ENCODE measurements around the gene CHEK1.

CHEK1 gene

GRCh38 chr11:125675196-125675595 is 50.2 kb downstream of the CHEK1 start:
- DNase-seq (ENCODE audit: low read depth) = no peak
- TF ChIP-seq CTCF (conservative IDR thresholded peaks at IDR 0.05; ENCODE audit: low read length) = no peak
- no peak overlapping the region for H3K4me3 ChIP-seq (ENCODE audit: low read length)

- peak; percentile 1 for DNase-seq (ENCODE audit: low read depth)
- TF ChIP-seq CTCF (conservative IDR thresholded peaks at IDR 0.05; ENCODE audit: low read length) = peak; percentile 37
- H3K4me3 ChIP-seq (ENCODE audit: low read length) = no peak overlapping the region
These were observed 54.4 kb downstream of the CHEK1 start for GRCh38 chr11:125679397-125679796.

DNA sequence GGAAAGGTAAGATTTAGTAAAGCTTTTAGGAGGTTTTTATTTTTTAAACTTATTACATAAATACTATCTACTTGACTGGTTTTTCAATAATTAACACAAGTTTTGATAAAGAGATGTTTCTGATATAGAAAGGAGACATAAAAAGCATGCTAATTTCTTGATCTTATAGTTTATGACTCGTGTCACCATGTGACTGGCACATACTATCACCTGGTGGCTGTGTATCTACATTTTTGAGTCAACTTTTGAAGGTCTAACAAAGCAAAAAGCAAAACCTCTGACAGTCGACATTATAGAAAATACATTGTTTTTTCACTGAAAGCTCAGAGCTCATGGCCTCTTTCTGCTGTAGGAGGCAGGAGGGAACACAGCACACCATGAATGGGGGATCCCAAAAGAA is 54.9 kb downstream of the CHEK1 start:
- H3K4me3 ChIP-seq (ENCODE audit: low read length) = no peak overlapping the region
- DNase-seq (ENCODE audit: low read depth) = no peak
- no peak for TF ChIP-seq CTCF (conservative IDR thresholded peaks at IDR 0.05; ENCODE audit: low read length)

- no peak for TF ChIP-seq CTCF (conservative IDR thresholded peaks at IDR 0.05; ENCODE audit: low read length)
- no peak within 1 kb of the TSS for H3K4me3 ChIP-seq (ENCODE audit: low read length)
- DNase-seq (ENCODE audit: low read depth) = no peak
These were observed 55.8 kb downstream of the CHEK1 start, which contains the start of gene ACRV1 for GRCh38 chr11:125680747-125681146. TSS of gene ACRV1 (minus strand) at chr11:125680847. CDS start at chr11:125680780, 67 bp downstream.

GRCh38 chr11:125685228-125685627 is 60.3 kb downstream of the CHEK1 start:
- no peak for TF ChIP-seq CTCF (conservative IDR thresholded peaks at IDR 0.05; ENCODE audit: low read length)
- DNase-seq (ENCODE audit: low read depth) = no peak
- H3K4me3 ChIP-seq (ENCODE audit: low read length) = no peak overlapping the region

- TF ChIP-seq CTCF (conservative IDR thresholded peaks at IDR 0.05; ENCODE audit: low read length) = no peak
These were observed 63.1 kb downstream of the CHEK1 start for GRCh38 chr11:125688066-125688465.

GRCh38 chr11:125688632-125689031 is 63.7 kb downstream of the CHEK1 start:
- TF ChIP-seq CTCF (conservative IDR thresholded peaks at IDR 0.05; ENCODE audit: low read length) = no peak
- H3K4me3 ChIP-seq (ENCODE audit: low read length) = no peak overlapping the region
- no peak for DNase-seq (ENCODE audit: low read depth)

More at GRCh38 chr11:125688066-125688465, 63.1 kb downstream of the CHEK1 start:
- H3K4me3 ChIP-seq (ENCODE audit: low read length) = no peak overlapping the region
- DNase-seq (ENCODE audit: low read depth) = no peak

All from AG10803 (cell line).